Measurements from ENCODE around the gene XXYLT1. TPM values are rescaled to one million over a fixed set of nuclear protein-coding genes. Genes with fewer than 3 reads are reported as not detected.
"Not testable (repeated sequence)": the region's sequence is repeated elsewhere in the genome, so short reads cannot be mapped to it uniquely, and the experiment has no call there.

XXYLT1 gene
- total RNA-seq, 1 donor from 2014 or later = 16.4 TPM

DNA sequence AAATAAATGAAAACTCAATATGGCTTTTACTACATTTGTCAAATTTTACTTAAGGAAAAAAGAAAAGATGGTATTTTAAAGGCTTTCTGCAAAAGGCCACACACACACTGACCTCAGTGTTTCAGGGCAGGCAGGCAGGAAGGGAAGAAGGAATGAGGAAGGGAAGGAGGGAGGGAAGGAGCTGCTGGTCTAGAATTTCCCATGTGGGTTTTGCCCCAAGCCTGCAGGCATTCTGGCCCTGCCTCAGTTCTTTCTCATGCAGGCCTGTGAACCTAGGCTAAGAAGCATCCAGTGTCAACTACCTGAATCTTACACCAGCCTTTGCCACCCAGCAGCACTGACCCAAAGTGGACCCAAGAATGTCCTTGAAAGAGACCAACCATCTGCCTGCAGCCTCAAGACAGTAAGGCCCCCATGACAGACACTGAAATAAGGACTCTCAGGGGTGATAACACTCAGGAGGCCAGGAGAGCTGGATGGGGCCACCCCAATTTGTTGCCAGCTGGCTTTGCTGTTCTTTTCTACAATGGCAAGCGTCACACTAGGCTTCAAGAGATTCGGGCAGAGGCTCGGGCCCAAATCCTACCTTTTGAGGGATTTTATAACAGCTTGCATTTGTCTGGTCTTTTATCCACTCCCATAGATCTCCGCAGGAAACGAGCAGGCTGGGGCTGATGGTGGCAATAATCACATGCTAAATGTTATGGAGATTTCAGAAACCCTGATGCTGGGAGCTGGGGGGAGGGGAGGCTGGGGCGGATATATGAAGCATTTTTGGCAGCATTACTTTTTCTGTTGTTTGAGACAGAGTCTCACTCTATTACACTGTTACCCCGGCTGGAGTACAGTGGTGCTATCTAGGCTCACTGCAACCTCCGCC, 51.4 kb downstream of the XXYLT1 start:
- Histone ChIP-seq H3F3A (ENCODE audit: low read depth) (no peaks in the 10 kb centered on the region), H3K36me3 (no peaks in the 10 kb centered on the region), H3K9me3 (ENCODE audit: low read depth) (no peaks in the 10 kb centered on the region), H4K20me1 (ENCODE audit: low read depth) (no peaks in the 10 kb centered on the region), H2AFZ (replicated peaks) (no peak overlapping the region), H3K27ac (no peak overlapping the region), H3K4me2 (no peak overlapping the region), H3K4me3 (no peak overlapping the region), H3K79me2 (ENCODE audit: low read depth) (peaks cover 6% of the 10 kb centered on the region), H3K27me3 (no peaks in the 10 kb centered on the region), H3K4me1 (no peaks in the 10 kb centered on the region), H3K9ac (no peak overlapping the region)
- TF ChIP-seq EZH2phosphoT487 (IDR thresholded peaks at IDR 0.05) (no peak), EZH2 (IDR thresholded peaks at IDR 0.05) (no peak)
- TF ChIP-seq, protein P1, sequence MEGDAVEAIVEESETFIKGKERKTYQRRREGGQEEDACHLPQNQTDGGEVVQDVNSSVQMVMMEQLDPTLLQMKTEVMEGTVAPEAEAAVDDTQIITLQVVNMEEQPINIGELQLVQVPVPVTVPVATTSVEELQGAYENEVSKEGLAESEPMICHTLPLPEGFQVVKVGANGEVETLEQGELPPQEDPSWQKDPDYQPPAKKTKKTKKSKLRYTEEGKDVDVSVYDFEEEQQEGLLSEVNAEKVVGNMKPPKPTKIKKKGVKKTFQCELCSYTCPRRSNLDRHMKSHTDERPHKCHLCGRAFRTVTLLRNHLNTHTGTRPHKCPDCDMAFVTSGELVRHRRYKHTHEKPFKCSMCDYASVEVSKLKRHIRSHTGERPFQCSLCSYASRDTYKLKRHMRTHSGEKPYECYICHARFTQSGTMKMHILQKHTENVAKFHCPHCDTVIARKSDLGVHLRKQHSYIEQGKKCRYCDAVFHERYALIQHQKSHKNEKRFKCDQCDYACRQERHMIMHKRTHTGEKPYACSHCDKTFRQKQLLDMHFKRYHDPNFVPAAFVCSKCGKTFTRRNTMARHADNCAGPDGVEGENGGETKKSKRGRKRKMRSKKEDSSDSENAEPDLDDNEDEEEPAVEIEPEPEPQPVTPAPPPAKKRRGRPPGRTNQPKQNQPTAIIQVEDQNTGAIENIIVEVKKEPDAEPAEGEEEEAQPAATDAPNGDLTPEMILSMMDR (IDR thresholded peaks at IDR 0.05) = no peak
- Mint-ChIP-seq H3K27ac (no peak overlapping the region), H3K27me3 (ENCODE audit: insufficient read depth, low read depth) (no peaks in the 10 kb centered on the region), H3K4me1 (peaks cover 4% of the 10 kb centered on the region), H3K4me3 (no peak overlapping the region), H3K9me3 (peaks cover 6% of the 10 kb centered on the region), H3K36me3 (peaks cover 15% of the 10 kb centered on the region)
- DNase-seq (ENCODE audit: low spot score) = no peak

DNA sequence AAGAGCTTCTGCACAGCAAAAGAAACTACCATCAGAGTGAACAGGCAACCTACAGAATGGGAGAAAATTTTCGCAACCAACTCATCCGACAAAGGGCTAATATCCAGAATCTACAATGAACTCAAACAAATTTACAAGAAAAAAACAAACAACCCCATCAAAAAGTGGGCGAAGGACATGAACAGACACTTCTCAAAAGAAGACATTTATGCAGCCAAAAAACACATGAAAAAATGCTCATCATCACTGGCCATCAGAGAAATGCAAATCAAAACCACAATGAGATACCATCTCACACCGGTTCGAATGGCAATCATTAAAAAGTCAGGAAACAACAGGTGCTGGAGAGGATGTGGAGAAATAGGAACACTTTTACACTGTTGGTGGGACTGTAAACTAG, 52.6 kb downstream of the XXYLT1 start:
- not testable (repeated sequence) for H3K27ac ChIP-seq; H3K9me3 ChIP-seq (ENCODE audit: low read depth); H3K27me3 ChIP-seq; H3K36me3 ChIP-seq; H3K27ac Mint-ChIP-seq; H3K4me1 Mint-ChIP-seq; H3K4me1 ChIP-seq; H3F3A ChIP-seq (ENCODE audit: low read depth); H4K20me1 ChIP-seq (ENCODE audit: low read depth); H3K4me3 Mint-ChIP-seq; H2AFZ ChIP-seq (replicated peaks); H3K9ac ChIP-seq; H3K27me3 Mint-ChIP-seq (ENCODE audit: insufficient read depth, low read depth); H3K4me2 ChIP-seq; H3K9me3 Mint-ChIP-seq; H3K4me3 ChIP-seq; DNase-seq (ENCODE audit: low spot score)
- peaks cover 14% of the 10 kb centered on the region for H3K36me3 Mint-ChIP-seq
- H3K79me2 ChIP-seq (ENCODE audit: low read depth) = peaks cover 12% of the 10 kb centered on the region

DNA sequence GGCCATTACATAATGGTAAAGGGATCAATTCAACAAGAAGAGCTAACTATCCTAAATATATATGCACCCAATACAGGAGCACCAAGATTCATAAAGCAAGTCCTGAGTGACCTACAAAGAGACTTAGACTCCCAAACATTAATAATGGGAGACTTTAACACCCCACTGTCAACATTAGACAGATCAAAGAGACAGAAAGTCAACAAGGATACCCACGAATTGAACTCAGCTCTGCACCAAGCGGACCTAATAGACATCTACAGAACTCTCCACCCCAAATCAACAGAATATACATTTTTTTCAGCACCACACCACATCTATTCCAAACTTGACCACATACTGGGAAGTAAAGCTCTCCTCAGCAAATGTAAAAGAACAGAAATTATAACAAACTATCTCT, 55.4 kb downstream of the XXYLT1 start:
- not testable (repeated sequence) for DNase-seq (ENCODE audit: low spot score); H3K4me2 ChIP-seq; H3K27me3 Mint-ChIP-seq (ENCODE audit: insufficient read depth, low read depth); H3K4me3 Mint-ChIP-seq; H4K20me1 ChIP-seq (ENCODE audit: low read depth); H3F3A ChIP-seq (ENCODE audit: low read depth); H3K27me3 ChIP-seq; H2AFZ ChIP-seq (replicated peaks); H3K36me3 ChIP-seq; H3K27ac Mint-ChIP-seq; H3K27ac ChIP-seq; H3K9me3 ChIP-seq (ENCODE audit: low read depth); H3K9ac ChIP-seq; H3K4me3 ChIP-seq; H3K4me1 ChIP-seq; H3K4me1 Mint-ChIP-seq
- peaks cover 15% of the 10 kb centered on the region for H3K36me3 Mint-ChIP-seq
- peaks cover 34% of the 10 kb centered on the region for H3K79me2 ChIP-seq (ENCODE audit: low read depth)
- H3K9me3 Mint-ChIP-seq = peaks cover 11% of the 10 kb centered on the region

DNA sequence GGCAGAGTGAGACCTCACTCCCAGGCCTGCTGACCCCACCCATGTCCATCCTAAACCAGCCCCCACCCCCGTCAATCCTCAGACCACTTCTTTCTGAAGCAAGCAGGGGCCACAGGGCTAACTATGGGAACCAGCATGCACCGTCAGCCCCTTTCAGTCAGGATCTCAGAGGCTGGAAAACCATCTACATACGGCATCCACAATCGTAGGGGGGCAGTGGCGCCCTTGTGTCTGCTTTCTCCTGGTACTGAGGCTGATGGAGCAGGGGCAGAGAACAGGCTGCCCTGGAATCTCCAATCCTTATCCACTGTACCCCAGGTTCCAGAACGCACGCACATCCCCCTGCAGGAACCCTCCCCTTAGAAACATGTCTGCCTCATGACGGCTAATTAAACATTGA, 56.6 kb downstream of the XXYLT1 start:
- TF ChIP-seq EZH2phosphoT487 (IDR thresholded peaks at IDR 0.05) (no peak), EZH2 (IDR thresholded peaks at IDR 0.05) (no peak)
- TF ChIP-seq, protein P1 (IDR thresholded peaks at IDR 0.05) = no peak
- no peak for DNase-seq (ENCODE audit: low spot score)
- no peak overlapping the region for H3K4me2 ChIP-seq
- peaks cover 40% of the 10 kb centered on the region for H3K79me2 ChIP-seq (ENCODE audit: low read depth)
- peaks cover 11% of the 10 kb centered on the region for H3K36me3 Mint-ChIP-seq
- peaks cover 11% of the 10 kb centered on the region for H3K9me3 Mint-ChIP-seq
- H3K4me3 Mint-ChIP-seq = no peak overlapping the region
- H3K4me1 ChIP-seq = peaks cover 8% of the 10 kb centered on the region
- H2AFZ ChIP-seq (replicated peaks) = no peak overlapping the region
- H3K4me1 Mint-ChIP-seq = peaks cover 13% of the 10 kb centered on the region
- no peaks in the 10 kb centered on the region for H3F3A ChIP-seq (ENCODE audit: low read depth)
- H3K9ac ChIP-seq = no peak overlapping the region
- H3K36me3 ChIP-seq = no peaks in the 10 kb centered on the region
- H3K9me3 ChIP-seq (ENCODE audit: low read depth) = no peaks in the 10 kb centered on the region
- H3K27ac ChIP-seq = no peak overlapping the region
- H3K27me3 ChIP-seq = no peaks in the 10 kb centered on the region
- H3K4me3 ChIP-seq = no peak overlapping the region
- H3K27ac Mint-ChIP-seq = no peak overlapping the region
- peaks cover 3% of the 10 kb centered on the region for H3K27me3 Mint-ChIP-seq (ENCODE audit: insufficient read depth, low read depth)
- peaks cover 4% of the 10 kb centered on the region for H4K20me1 ChIP-seq (ENCODE audit: low read depth)
